Thyroid gland (tissue), 4 donors: ENCODE results near the gene UBE2Q1.

Source experiments
- POLR2A ChIP-seq, 2 donors: fragments of 450-650 bp; IDR thresholded peaks; one replicate each; pipeline ENCODE4 v1.6.1; 2017; ENCODE audit warnings: antibody characterized with exemption in 2 of 2, mild to moderate bottlenecking in 2 of 2, moderate library complexity in 1 of 2
- TF ChIP-seq, protein P1 (sequence below), 6 experiments: fragments of 200-600 bp in 3 of 6; fragments of 450-650 bp in 3 of 6; sonication (generic) in 3 of 6; IDR thresholded peaks; one replicate each; pipeline ENCODE4 v1.5.1; 2016 to 2019; ENCODE audit warnings: antibody characterized with exemption in 6 of 6, mild to moderate bottlenecking in 2 of 6, inconsistent platforms in 1 of 6, moderate library complexity in 1 of 6

DNA sequence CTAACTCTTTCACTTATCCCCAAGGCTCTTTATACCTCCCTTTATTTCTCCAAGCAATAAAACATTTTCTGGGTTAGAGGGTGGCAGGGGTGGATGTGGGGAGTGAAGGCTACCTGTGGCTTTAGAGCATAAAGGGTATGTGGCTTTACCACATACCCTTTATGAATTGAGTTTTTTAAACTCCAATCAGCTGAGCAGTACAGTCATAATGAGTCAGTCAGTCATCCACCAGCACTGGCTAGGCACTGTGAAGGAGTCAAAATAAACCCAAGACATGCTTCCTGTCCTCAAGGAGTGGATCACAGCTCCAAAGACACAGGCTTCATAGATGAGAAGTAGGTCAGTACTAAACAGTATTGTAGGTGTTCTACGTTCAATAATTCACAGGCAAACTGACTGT lies 59.0 kb downstream of the UBE2Q1 start:
- TF ChIP-seq, protein P1, sequence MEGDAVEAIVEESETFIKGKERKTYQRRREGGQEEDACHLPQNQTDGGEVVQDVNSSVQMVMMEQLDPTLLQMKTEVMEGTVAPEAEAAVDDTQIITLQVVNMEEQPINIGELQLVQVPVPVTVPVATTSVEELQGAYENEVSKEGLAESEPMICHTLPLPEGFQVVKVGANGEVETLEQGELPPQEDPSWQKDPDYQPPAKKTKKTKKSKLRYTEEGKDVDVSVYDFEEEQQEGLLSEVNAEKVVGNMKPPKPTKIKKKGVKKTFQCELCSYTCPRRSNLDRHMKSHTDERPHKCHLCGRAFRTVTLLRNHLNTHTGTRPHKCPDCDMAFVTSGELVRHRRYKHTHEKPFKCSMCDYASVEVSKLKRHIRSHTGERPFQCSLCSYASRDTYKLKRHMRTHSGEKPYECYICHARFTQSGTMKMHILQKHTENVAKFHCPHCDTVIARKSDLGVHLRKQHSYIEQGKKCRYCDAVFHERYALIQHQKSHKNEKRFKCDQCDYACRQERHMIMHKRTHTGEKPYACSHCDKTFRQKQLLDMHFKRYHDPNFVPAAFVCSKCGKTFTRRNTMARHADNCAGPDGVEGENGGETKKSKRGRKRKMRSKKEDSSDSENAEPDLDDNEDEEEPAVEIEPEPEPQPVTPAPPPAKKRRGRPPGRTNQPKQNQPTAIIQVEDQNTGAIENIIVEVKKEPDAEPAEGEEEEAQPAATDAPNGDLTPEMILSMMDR (IDR thresholded peaks at IDR 0.05), result no peak
- TF ChIP-seq POLR2A (IDR thresholded peaks at IDR 0.05), result no peak
